GM23248 (cell line): ENCODE measurements around the gene C17orf78.

Source experiments
- EZH2 ChIP-seq: fragments of 200-600 bp; sonication (generic); IDR thresholded peaks from 2 replicates; pipeline ENCODE4 v1.6.1; 2018; ENCODE audit warnings: antibody characterized with exemption, mild to moderate bottlenecking; ENCODE audit not compliant: insufficient read depth, poor library complexity, severe bottlenecking
- EZH2phosphoT487 ChIP-seq: fragments of 200-600 bp; sonication (generic); IDR thresholded peaks from 2 replicates; pipeline ENCODE4 v1.6.1; 2018; ENCODE audit warnings: antibody characterized with exemption, moderate library complexity, mild to moderate bottlenecking, low read depth; ENCODE audit not compliant: insufficient read depth

- TF ChIP-seq EZH2phosphoT487 (no peak), EZH2 (no peak)
These were observed 9.7 kb downstream of the C17orf78 start for GRCh38 chr17:37385474-37385990.
